ENCODE results near the gene PBOV1.

The PBOV1 gene

DNA sequence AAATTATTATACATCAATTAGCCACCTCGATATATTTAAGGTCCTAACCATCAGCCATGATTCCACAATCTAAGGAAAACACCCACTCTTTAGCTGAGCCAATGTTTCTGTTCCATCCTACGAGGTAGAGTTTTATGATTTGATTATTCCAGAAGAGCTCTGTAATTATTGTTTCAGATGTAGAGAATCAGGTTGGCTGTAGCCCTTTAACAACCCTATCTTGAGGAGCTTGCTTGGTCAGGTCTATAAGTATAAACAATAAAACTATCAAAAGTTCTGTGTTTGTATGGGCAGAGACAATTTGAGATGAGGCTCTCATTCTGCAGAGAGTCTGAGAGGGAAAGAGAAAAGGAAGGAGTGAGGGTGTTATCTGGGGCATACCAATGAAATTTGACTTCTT is at the start of gene PBOV1:
TSS of gene PBOV1 (minus strand) at position 43 of the 400 bp plus-strand sequence. CDS start 96 bp downstream, outside the sequence.
- DNase-seq (ENCODE audit: low read depth in 2 of 2) = no peak

DNA sequence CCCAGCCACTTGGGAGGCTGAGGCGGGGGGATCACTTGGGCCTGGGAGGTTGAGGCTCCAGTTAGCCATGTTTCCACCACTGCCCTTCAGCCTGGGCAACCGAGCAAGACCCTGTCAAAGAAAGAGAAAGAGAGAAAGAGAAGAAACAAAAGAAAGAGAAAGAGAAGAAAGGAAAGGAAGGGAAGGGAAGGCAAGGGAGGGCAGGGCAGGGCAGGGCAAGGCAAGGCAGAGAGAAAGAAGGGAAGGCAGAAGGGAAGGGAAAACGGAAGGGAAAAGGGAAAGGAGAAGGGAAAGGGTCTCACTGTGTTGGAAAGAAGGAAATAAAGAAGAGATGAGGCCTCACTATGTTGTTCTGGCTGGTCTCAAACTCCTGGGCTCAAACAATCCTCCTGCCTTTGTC is 47.8 kb upstream of the PBOV1 start:
- no peak for DNase-seq (ENCODE audit: low read depth in 2 of 2)

DNA sequence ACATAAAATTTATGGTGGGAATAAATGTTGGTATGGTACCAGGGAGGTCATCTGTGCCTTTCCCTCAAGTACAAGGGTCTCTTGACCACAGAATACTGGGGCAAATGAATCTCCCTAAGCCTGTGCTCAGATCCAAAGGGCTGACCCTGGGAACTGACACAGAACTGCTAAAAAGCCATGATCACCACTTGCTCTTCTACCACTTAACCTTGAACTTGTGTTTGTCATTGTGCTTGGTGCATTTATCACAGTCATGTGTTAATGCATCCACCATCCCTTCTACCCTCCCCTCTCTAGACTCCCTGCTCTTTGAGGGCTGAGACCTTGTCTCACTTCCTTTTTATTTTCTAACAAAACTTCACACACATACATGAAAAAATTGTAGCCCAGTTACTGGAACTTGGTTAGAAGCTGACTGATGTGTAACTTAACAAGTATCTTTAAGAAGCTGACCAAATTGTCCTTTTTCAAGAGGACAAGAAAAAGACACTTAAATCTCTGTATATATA is 46.1 kb upstream of the PBOV1 start:
- DNase-seq (ENCODE audit: low read depth in 2 of 2) = no peak

- DNase-seq (ENCODE audit: low read depth in 2 of 2) = no peak
Measured at GRCh38 chr6:138263963-138264362, 45.7 kb upstream of the PBOV1 start.

GRCh38 chr6:138261116-138261780 is 43.0 kb upstream of the PBOV1 start:
- no peak for DNase-seq (ENCODE audit: low read depth in 2 of 2)

DNA sequence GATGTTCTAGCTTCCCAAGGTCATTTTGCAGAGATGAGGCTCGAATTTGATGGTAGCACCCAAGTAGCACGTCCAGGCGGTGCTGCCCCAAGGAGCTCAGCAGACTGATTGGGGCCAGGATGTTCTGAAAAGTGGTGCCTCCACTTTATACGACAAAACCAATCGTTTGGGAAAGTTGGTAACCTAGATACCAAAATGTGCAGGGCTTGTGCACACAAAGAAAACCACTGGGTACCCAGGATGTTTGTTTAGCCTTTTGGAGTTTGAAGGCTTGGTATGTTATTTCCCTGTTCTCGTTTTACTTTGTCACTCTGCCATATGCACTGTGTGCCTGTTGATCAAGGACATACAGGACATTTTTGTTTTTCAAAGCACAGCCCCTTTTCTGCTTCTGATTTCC is 40.7 kb upstream of the PBOV1 start:
- DNase-seq (ENCODE audit: low read depth in 2 of 2) = no peak

GRCh38 chr6:138258197-138258596 is 39.9 kb upstream of the PBOV1 start:
- DNase-seq (ENCODE audit: low read depth in 2 of 2) = no peak

- DNase-seq (ENCODE audit: low read depth in 2 of 2) = no peak
Measured at GRCh38 chr6:138257638-138258040, 39.3 kb upstream of the PBOV1 start.

DNA sequence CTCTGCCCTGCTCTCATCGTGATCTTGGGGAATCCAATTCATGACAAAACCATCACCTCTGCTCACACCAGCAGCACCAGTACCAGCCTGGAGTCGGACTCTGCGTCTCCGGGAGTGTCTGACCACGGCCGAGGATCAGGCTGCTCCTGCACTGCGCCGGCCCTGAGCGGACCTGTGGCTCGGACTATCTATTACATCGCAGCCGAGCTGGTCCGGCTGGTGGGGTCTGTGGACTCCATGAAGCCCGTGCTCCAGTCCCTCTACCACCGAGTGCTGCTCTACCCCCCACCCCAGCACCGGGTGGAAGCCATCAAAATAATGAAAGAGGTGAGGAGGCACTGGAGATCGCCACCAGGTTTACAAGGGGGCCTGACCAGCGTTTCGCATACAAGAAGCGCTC is 37.2 kb upstream of the PBOV1 start:
- DNase-seq (ENCODE audit: low read depth in 2 of 2) = no peak

GRCh38 chr6:138253731-138254130 is 35.4 kb upstream of the PBOV1 start:
- DNase-seq (ENCODE audit: low read depth in 2 of 2) = no peak

DNA sequence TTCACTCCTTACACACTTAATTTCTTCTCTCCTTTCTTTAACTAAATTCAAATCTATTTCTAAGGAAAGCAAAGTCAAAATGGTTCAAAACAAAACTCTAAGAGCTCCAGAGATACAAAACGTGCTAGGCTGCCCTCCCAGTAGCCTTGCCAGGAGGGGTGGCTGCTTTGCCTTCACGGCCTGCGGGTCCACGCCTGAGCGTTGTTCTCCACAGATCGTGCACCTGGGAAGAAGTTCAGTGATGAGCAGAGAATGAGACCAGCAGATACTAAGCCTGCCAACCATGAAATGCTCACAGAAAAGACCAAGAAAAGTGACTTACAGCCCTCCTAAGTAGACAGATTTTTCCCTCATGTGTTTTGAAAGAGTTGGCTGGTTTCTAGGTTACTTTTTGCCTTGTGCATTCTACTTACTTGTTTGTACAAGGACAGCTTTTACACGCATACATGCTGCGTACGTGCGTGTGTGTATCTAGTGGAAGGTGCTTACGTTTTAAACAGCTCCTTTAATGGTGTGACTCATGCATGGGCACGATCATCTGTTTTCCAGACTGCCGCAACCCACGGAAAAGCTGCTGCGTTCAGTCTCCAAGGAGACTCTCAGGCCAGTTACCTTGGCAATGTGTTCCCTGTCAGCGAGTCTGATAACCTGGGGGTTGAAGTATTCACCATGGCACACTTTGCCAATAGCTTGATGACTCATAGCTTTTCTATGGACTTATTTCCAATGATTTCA is 32.4 kb upstream of the PBOV1 start:
- peak; percentile 52 to 54 for DNase-seq (ENCODE audit: low read depth in 2 of 2)

GRCh38 chr6:138250053-138250452 is 31.8 kb upstream of the PBOV1 start:
- no peak for DNase-seq (ENCODE audit: low read depth in 2 of 2)

DNA sequence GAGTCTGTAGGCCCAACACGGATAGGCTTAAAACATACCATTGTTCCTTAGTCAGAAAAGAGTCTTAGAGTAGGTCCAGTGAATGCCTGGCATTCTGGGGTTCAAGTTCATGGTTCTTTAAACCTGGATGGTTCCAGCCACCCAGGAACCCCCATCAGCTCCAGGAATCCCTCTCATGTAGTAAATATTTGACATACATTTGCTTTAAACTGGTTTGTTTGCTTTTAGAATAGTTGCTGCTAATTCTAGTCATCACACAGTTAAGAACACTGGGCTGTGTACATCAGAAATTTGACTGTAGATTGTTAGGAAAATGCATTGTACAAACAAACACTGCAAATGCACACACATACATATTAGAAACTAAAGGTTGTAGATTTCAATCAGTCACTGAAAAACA is 30.6 kb upstream of the PBOV1 start:
- no peak for DNase-seq (ENCODE audit: low read depth in 2 of 2)

DNA sequence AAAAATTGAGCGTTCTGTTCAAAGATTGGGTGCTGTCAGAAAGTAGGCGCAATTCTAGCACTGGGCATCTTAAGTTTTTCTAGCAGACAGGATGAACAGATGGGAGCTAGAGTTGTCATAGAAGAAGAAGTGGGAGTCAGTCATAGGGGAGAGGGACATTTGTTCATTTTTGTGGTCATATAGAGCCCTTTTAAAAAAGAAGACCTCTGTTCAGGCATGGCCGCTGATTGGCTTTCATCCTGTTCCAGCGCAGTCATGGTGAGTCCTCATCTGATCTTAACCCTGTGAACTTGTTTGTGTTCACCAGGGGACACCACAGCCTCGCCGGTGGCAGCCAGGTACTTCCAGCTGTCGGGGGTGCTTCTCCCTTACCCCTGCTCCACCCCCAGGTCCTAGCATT is 29.7 kb upstream of the PBOV1 start:
- no peak for DNase-seq (ENCODE audit: low read depth in 2 of 2)

DNA sequence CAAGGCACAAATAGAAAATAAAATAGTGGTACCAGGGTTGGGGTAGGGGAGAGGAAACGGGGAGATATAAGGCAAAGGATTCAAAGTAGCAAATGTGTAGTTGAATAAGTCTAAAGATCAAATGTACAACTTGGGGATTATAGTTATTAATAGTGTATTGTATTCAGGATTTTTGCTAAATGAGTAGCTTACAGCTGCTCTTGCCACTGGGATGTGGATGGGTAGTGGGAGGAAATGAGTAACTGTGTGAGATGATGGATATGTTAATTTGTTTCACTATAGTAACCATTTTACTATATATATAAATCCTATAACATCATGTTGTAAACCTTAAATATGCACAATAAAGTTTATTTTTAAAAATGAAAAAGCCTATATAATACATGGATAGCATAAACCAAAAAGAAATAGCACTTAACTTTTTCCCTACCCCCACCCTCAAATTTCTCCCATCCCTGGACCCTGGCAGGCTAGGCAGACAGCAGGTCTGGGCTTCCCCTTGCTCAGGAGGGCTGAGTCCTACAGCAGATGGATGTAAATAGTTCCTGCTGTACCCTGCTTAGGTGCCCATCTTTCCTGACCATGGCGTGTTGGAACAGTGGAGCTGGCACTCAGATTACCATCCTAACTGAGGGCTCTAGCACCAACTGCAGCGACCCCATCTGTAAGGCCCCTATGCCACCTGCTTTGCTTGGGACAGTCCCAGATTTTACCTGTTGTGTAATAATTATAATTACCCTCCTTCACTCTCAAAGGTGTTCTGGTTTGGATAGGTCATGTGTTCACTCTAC is 28.6 kb upstream of the PBOV1 start:
- no peak for DNase-seq (ENCODE audit: low read depth in 2 of 2)

- no peak for DNase-seq (ENCODE audit: low read depth in 2 of 2)
Measured at GRCh38 chr6:138245751-138246150, 27.5 kb upstream of the PBOV1 start.

GRCh38 chr6:138242987-138243592 is 24.8 kb upstream of the PBOV1 start:
- DNase-seq (ENCODE audit: low read depth in 2 of 2) = no peak

- DNase-seq (ENCODE audit: low read depth in 2 of 2) = no peak
Measured at GRCh38 chr6:138241934-138242333, 23.6 kb upstream of the PBOV1 start.

GRCh38 chr6:138241381-138241780 is 23.1 kb upstream of the PBOV1 start:
- no peak for DNase-seq (ENCODE audit: low read depth in 2 of 2)

DNA sequence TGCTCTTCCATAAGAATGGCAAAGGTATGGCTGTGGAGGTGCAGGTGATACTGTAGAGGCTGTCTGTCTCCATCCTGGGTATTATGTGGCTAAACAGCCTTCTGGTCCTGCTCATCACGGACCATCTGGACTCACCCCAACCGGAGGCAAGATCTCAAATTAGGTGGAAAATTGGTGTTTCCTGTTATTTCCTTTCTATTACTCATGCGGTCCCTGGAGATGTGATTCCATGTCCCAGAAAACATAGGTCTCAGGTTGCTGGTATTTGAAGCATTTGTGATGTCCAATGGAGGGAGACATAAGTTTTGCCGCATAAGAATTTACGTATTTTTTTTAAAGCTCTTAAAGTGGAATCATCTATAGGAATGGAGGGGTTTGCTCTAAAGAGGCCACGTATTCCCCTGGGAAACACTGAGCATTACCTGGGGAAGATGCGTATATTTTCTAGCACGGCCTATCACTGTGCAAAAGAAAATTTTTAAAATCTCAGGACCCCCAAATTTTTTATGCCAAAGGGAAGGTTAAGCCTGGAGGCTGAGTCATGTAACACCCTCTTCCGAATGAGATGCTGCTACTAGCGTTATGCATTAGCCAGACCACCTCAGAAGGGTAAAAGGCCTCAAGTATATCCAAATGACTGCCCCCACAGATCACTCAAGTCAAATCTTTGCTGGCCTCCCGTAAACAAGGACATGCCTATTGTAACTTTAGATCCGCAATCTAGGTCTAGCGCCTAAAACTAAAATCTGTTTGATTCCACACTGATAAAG is 22.4 kb upstream of the PBOV1 start:
- peak; percentile 26 to 41 for DNase-seq (ENCODE audit: low read depth in 2 of 2)

DNA sequence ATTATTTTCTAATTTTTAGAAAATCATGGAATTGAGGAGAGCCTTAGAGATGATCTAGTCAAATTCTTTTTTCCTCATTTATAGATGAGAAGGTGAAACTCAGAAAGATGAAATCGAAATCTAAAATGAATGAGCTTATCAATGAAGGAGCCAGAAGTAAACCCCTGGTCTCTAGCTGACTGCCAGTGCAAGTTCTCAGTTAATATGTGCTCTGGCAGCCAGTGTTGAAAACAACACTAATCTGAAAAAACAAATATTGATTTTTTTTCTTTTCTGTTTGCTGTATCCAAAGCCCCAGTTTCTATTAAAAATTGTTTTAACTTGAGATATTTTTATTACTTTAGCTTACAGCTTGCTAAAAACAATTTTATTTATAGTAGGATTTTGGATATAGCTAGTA is 21.5 kb upstream of the PBOV1 start:
- DNase-seq (ENCODE audit: low read depth in 2 of 2) = no peak
